Adipocyte (in vitro differentiated cells): ENCODE results near the gene GFY.

Source experiments
- DNase-seq: peaks from one replicate; pipeline ENCODE4 v3.0.0-alpha.2; 2015; ENCODE audit warnings: low read depth
- H3K27me3 ChIP-seq: replicated peaks from 2 replicates; pipeline ENCODE4 v1.7.0; 2013; ENCODE audit warnings: mild to moderate bottlenecking, low read length, moderate library complexity; ENCODE audit not compliant: control insufficient read depth, insufficient read depth
- H3K36me3 ChIP-seq: 2 replicates; pipeline ENCODE4 v1.7.0; 2013; ENCODE audit warnings: low read length, mild to moderate bottlenecking, moderate library complexity; ENCODE audit not compliant: control insufficient read depth, insufficient read depth, severe bottlenecking
- H3K4me1 ChIP-seq: 2 replicates; pipeline ENCODE4 v1.7.0; 2013; ENCODE audit warnings: mild to moderate bottlenecking, low read length, moderate library complexity; ENCODE audit not compliant: control insufficient read depth, insufficient read depth
- H3K4me3 ChIP-seq: 2 replicates; pipeline ENCODE4 v1.7.0; 2013; ENCODE audit warnings: mild to moderate bottlenecking, low read length, moderate library complexity
- H3K9ac ChIP-seq: 2 replicates; pipeline ENCODE4 v1.7.0; 2013; ENCODE audit warnings: mild to moderate bottlenecking, low read length, moderate library complexity
- H3K9me3 ChIP-seq: 2 replicates; pipeline ENCODE4 v1.7.0; 2013; ENCODE audit warnings: mild to moderate bottlenecking, low read length, moderate library complexity; ENCODE audit not compliant: control insufficient read depth

The GFY gene

DNA sequence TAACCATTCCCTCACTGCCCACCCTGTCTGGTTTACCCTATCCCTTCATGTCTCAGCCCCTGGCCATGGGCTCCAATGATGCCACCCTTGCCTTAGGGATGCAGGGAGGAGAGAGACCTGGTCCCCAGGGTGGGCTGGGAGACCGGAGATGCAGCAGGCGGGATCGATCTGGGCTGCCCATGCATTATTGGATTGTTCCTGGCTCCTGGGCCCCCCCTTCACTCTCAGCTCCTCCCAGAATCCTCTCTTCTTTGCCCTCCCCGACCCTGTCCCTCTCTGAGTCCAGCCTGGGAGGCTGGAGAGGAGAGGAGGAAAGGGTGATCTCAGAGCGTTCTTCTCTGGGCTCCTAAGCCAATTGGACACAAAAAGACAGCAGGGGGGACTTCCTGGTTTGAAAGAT, 31.3 kb upstream of the GFY start:
- no peak overlapping the region for H3K9ac ChIP-seq
- no peak for DNase-seq
- no peak overlapping the region for H3K4me3 ChIP-seq
- H3K27me3 ChIP-seq: peaks cover 66% of the 10 kb centered on the region
- H3K36me3 ChIP-seq: no peaks in the 10 kb centered on the region
- H3K4me1 ChIP-seq: no peaks in the 10 kb centered on the region
- no peaks in the 10 kb centered on the region for H3K9me3 ChIP-seq

DNA sequence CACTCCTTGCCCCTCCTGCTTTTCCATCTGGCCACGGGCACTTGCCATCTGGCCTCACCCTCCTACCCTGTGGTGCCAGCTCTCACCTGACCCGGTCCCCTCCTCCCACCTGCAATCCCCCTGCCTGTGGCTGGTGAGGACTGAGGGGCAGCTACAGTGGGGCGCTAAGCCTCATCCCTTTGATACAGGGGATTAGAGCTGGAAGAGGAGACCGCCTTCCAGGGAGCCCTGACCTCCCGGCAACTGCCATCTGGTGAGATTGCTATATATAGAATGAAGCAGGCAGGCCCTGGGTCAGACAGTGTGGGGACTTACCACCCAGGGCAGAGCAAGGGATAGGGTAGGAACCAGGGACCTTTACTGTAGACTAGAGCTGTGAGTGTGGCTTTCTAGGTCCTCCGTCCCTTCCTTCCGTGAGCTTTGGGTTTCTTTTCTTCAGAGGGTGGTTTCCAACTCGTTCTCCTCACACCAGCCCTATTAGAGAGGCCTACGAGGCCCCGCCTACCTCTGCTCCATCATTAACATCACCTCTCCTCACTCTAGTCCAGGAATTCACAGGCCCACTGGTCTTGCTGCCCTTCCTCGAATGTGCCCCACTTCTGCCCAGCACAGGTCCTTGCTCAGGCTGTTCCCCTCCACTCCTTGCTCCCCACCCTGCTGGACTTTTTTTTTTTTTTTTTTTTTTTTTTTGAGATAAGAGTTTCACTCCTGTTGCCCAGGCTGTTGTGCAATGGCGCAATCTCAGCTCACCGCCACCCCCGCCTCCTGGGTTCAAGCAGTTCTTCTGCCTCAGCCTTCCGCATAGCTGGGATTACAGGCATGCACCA, 29.4 kb upstream of the GFY start:
- Histone ChIP-seq H3K4me3 (no peak overlapping the region), H3K27me3 (peaks cover 68% of the 10 kb centered on the region), H3K9ac (no peak overlapping the region), H3K36me3 (no peaks in the 10 kb centered on the region), H3K4me1 (no peaks in the 10 kb centered on the region), H3K9me3 (no peaks in the 10 kb centered on the region)
- DNase-seq: no peak

- H3K36me3 ChIP-seq: no peaks in the 10 kb centered on the region
Observed at GRCh38 chr19:49396738-49397505, 28.3 kb upstream of the GFY start.

DNA sequence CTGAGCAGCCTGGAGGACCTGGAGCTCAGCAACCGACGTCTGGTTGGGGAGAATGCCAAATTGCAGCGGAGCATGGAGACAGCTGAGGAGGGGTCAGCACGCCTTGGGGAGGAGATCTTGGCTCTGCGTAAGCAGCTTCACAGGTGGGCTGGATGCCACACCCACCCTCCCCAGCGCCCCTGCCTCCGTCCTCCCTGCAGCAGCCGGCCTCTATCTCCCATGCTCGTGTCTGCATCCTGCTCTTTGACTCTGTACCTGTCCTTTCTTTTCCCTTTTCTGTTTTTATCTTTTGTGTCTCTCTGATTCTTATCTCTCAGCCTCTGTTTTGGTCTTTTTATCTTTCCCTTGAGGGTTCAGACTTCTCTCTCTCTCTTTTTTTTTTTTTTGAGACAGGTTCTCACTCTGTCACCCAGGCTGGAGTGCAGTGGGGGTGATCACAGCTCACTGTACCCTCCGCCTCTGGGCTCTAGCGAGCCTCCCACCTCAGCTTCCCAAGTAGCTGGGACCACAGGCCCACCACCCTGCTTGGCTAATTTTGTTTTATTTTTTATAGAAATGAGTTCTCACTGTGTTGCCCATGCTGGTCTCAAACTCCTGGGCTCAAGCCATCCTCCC, 27.1 kb upstream of the GFY start:
- Histone ChIP-seq H3K4me1 (no peaks in the 10 kb centered on the region), H3K4me3 (no peak overlapping the region), H3K9me3 (no peaks in the 10 kb centered on the region), H3K27me3 (peaks cover 57% of the 10 kb centered on the region), H3K9ac (no peak overlapping the region), H3K36me3 (no peaks in the 10 kb centered on the region)
- no peak for DNase-seq

More at GRCh38 chr19:49396738-49397505, 28.3 kb upstream of the GFY start:
- no peak overlapping the region for H3K9ac ChIP-seq
- no peaks in the 10 kb centered on the region for H3K9me3 ChIP-seq
- no peak for DNase-seq
- H3K4me1 ChIP-seq: no peaks in the 10 kb centered on the region
- H3K27me3 ChIP-seq: peaks cover 66% of the 10 kb centered on the region
- H3K4me3 ChIP-seq: no peak overlapping the region

GRCh38 chr19:49398931-49399330, 26.3 kb upstream of the GFY start:
- peaks cover 57% of the 10 kb centered on the region for H3K27me3 ChIP-seq
- no peaks in the 10 kb centered on the region for H3K9me3 ChIP-seq
- H3K4me1 ChIP-seq: no peaks in the 10 kb centered on the region
- DNase-seq: no peak
- no peak overlapping the region for H3K4me3 ChIP-seq
- H3K36me3 ChIP-seq: no peaks in the 10 kb centered on the region
- no peak overlapping the region for H3K9ac ChIP-seq

DNA sequence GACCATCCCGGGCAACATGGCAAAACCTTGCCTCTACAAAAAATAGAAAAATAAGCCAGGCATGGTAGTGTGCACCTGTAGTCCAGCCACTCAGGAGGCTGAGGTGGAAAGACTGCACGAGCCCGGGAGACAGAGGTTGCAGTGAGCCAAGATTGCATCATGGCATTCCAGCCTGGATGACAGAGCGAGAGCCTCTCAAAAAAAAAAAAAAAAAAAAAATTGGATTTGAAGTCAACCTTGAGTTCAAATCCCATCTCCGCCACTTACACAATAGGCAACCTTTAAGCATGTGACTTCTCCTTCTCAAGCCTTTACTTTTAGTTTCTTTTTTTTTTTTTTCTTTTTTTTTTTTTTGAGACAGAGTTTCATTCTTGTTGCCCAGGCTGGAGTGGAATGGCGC, 25.2 kb upstream of the GFY start:
- H3K36me3 ChIP-seq: no peaks in the 10 kb centered on the region
- no peak overlapping the region for H3K9ac ChIP-seq
- DNase-seq: no peak
- H3K4me1 ChIP-seq: no peaks in the 10 kb centered on the region
- H3K9me3 ChIP-seq: no peaks in the 10 kb centered on the region
- no peak overlapping the region for H3K4me3 ChIP-seq
- peaks cover 49% of the 10 kb centered on the region for H3K27me3 ChIP-seq

GRCh38 chr19:49403404-49404187, 21.6 kb upstream of the GFY start:
- peaks cover 32% of the 10 kb centered on the region for H3K27me3 ChIP-seq
- no peak overlapping the region for H3K9ac ChIP-seq
- no peaks in the 10 kb centered on the region for H3K36me3 ChIP-seq
- H3K9me3 ChIP-seq: no peaks in the 10 kb centered on the region
- no peaks in the 10 kb centered on the region for H3K4me1 ChIP-seq
- no peak for DNase-seq
- no peak overlapping the region for H3K4me3 ChIP-seq

- no peaks in the 10 kb centered on the region for H3K9me3 ChIP-seq
- H3K4me1 ChIP-seq: no peaks in the 10 kb centered on the region
- H3K9ac ChIP-seq: no peak overlapping the region
- H3K4me3 ChIP-seq: no peak overlapping the region
- peaks cover 18% of the 10 kb centered on the region for H3K27me3 ChIP-seq
- DNase-seq: no peak
- H3K36me3 ChIP-seq: no peaks in the 10 kb centered on the region
Observed at GRCh38 chr19:49407079-49407478, 18.1 kb upstream of the GFY start.

- Histone ChIP-seq H3K9me3 (no peaks in the 10 kb centered on the region), H3K36me3 (no peaks in the 10 kb centered on the region), H3K4me3 (no peak overlapping the region), H3K9ac (no peak overlapping the region), H3K27me3 (peaks cover 19% of the 10 kb centered on the region), H3K4me1 (no peaks in the 10 kb centered on the region)
- no peak for DNase-seq
Observed at GRCh38 chr19:49407482-49408015, 17.6 kb upstream of the GFY start.

DNA sequence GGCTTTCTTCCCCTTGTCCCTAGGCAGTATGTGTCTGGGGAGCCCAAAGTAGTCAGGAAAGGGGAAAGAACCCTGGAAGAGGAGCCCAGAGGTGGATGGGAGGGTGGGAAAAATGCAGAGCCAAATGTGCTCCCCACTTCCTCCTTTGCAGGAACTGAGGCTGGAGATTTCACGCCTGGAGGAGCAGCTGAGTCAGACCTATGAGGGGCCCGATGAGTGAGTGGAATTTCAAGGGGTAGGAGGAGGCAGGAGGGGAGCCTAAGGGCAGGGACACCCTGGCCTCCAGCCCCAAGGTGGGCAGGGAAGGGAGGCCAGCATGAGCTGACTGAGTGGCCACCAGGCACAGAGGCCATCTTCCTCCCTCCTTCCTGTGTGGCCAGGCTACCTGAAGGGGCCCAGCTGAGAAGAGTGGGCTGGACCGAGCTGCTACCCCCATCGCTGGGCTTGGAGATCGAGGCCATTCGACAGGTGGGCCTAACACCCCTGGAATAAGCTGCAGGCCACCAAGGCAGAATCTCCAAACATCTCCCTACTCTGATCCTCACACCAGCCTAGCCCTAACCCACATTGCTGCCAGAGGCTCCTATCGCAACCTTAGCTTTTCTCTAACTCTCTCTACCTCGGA, 16.3 kb upstream of the GFY start:
- Histone ChIP-seq H3K27me3 (peaks cover 23% of the 10 kb centered on the region), H3K4me3 (no peak overlapping the region), H3K9me3 (no peaks in the 10 kb centered on the region), H3K4me1 (no peaks in the 10 kb centered on the region), H3K36me3 (no peaks in the 10 kb centered on the region), H3K9ac (no peak overlapping the region)
- DNase-seq: no peak
